Glutamatergic neuron (in vitro differentiated cells): ENCODE results near the gene CFAP77. TPM values are rescaled to one million over a fixed set of nuclear protein-coding genes. Genes with fewer than 3 reads are reported as not detected.

Experiments
- DNase-seq: peaks from one replicate; pipeline ENCODE4 v3.0.0; 2022
- H3K27ac Mint-ChIP-seq: one replicate; pipeline ENCODE4 v1.8.0; 2020; ENCODE audit warnings: mild to moderate bottlenecking, mixed read lengths, inconsistent platforms; ENCODE audit not compliant: unreplicated experiment
- H3K27me3 Mint-ChIP-seq: one replicate; pipeline ENCODE4 v1.8.0; 2020; ENCODE audit warnings: mild to moderate bottlenecking, moderate library complexity, mixed read lengths, inconsistent platforms; ENCODE audit not compliant: unreplicated experiment
- H3K36me3 Mint-ChIP-seq: one replicate; pipeline ENCODE4 v1.8.0; 2020; ENCODE audit warnings: mild to moderate bottlenecking, mixed read lengths, inconsistent platforms; ENCODE audit not compliant: unreplicated experiment
- H3K4me1 Mint-ChIP-seq: one replicate; pipeline ENCODE4 v1.8.0; 2020; ENCODE audit warnings: mild to moderate bottlenecking, low read depth, mixed read lengths, inconsistent platforms; ENCODE audit not compliant: unreplicated experiment
- H3K4me3 Mint-ChIP-seq: one replicate; pipeline ENCODE4 v1.8.0; 2020; ENCODE audit warnings: mild to moderate bottlenecking, mixed read lengths, inconsistent platforms; ENCODE audit not compliant: unreplicated experiment
- H3K9me3 Mint-ChIP-seq: one replicate; pipeline ENCODE4 v1.8.0; 2020; ENCODE audit warnings: mild to moderate bottlenecking, moderate library complexity, mixed read lengths, inconsistent platforms; ENCODE audit not compliant: unreplicated experiment
- CTCF ChIP-seq: fragments of 200-600 bp; sonication (generic); IDR thresholded peaks from one replicate; pipeline ENCODE4 v1.5.0; 2021; ENCODE audit not compliant: partially characterized antibody, unreplicated experiment
- total RNA-seq: library from RNA; stranded (reverse); fragmentation: NEBNext Ultra II Directional; extraction: Animal tissue kit (Norgen Biotek cat#: 25700); gene quantifications from one replicate; pipeline ENCODE4 v1.2.1, GENCODE V29; 2021; ENCODE audit not compliant: unreplicated experiment

CFAP77 gene
- total RNA-seq, 1 donor from 2014 or later = not detected

- no peak for TF ChIP-seq CTCF
- Mint-ChIP-seq H3K27me3 (peaks cover 1% of the 10 kb centered on the region), H3K27ac (no peak overlapping the region), H3K4me3 (no peak overlapping the region), H3K9me3 (no peaks in the 10 kb centered on the region), H3K36me3 (no peaks in the 10 kb centered on the region), H3K4me1 (no peaks in the 10 kb centered on the region)
- DNase-seq = no peak
These were observed 26.5 kb upstream of the CFAP77 start for GRCh38 chr9:132383462-132383883.

- H3K9me3 Mint-ChIP-seq = no peaks in the 10 kb centered on the region
- TF ChIP-seq CTCF = no peak
These were observed 25.6 kb upstream of the CFAP77 start for GRCh38 chr9:132384376-132384775.

GRCh38 chr9:132387133-132387532, 22.9 kb upstream of the CFAP77 start:
- TF ChIP-seq CTCF = no peak
- no peak for DNase-seq
- H3K27ac Mint-ChIP-seq = no peak overlapping the region
- no peaks in the 10 kb centered on the region for H3K4me1 Mint-ChIP-seq
- H3K27me3 Mint-ChIP-seq = peaks cover 1% of the 10 kb centered on the region
- H3K9me3 Mint-ChIP-seq = no peaks in the 10 kb centered on the region
- no peak overlapping the region for H3K4me3 Mint-ChIP-seq
- H3K36me3 Mint-ChIP-seq = no peaks in the 10 kb centered on the region

More at GRCh38 chr9:132384376-132384775, 25.6 kb upstream of the CFAP77 start:
- Mint-ChIP-seq H3K36me3 (no peaks in the 10 kb centered on the region), H3K27me3 (peaks cover 1% of the 10 kb centered on the region), H3K27ac (no peak overlapping the region), H3K4me3 (no peak overlapping the region), H3K4me1 (no peaks in the 10 kb centered on the region)
- DNase-seq = no peak

GRCh38 chr9:132390966-132391365, 19.0 kb upstream of the CFAP77 start:
- no peak for DNase-seq
- no peaks in the 10 kb centered on the region for H3K36me3 Mint-ChIP-seq
- no peaks in the 10 kb centered on the region for H3K9me3 Mint-ChIP-seq
- no peaks in the 10 kb centered on the region for H3K4me1 Mint-ChIP-seq
- TF ChIP-seq CTCF = no peak
- no peak overlapping the region for H3K4me3 Mint-ChIP-seq
- no peak overlapping the region for H3K27ac Mint-ChIP-seq
- no peaks in the 10 kb centered on the region for H3K27me3 Mint-ChIP-seq

GRCh38 chr9:132391449-132391848, 18.6 kb upstream of the CFAP77 start:
- Mint-ChIP-seq H3K27me3 (no peaks in the 10 kb centered on the region), H3K36me3 (no peaks in the 10 kb centered on the region), H3K9me3 (no peaks in the 10 kb centered on the region), H3K4me1 (no peaks in the 10 kb centered on the region), H3K4me3 (no peak overlapping the region), H3K27ac (no peak overlapping the region)
- no peak for TF ChIP-seq CTCF
- DNase-seq = no peak
